HepG2 (cell line): ENCODE data around the gene TXNDC12. TPM values are rescaled to one million over a fixed set of nuclear protein-coding genes. Genes with fewer than 3 reads are reported as not detected.

Experiments used
- BRCA1 ChIP-seq: sonication (generic); formaldehyde crosslinking; IDR thresholded peaks from 2 replicates; pipeline ENCODE4 v1.4.0; 2020; ENCODE audit warnings: missing genetic modification reagents
- FOXA1 ChIP-seq, 2 experiments: fragments of 450-650 bp in 1 of 2; sonication (generic) in 1 of 2; formaldehyde crosslinking in 1 of 2; IDR thresholded peaks; 2 replicates each; pipeline versions ENCODE4 v1.4.0 to v1.6.1; 2016 to 2020; ENCODE audit warnings: missing genetic modification reagents in 1 of 2
- FOXA3 ChIP-seq: IDR thresholded peaks from 2 replicates; pipeline ENCODE4 v1.6.1; 2016; ENCODE audit warnings: missing genetic modification reagents, missing compliant biosample characterization
- GABPA ChIP-seq, 2 experiments: IDR thresholded peaks; 2 replicates each; pipeline ENCODE4 v1.6.1; 2011 to 2016; ENCODE audit warnings: low read depth in 2 of 2, low read length in 1 of 2, missing biosample characterization in 1 of 2, missing genetic modification characterization in 1 of 2
- HOXA7 ChIP-seq: sonication (generic); formaldehyde crosslinking; IDR thresholded peaks from 2 replicates; pipeline ENCODE4 v1.8.1; 2022; ENCODE audit warnings: mild to moderate bottlenecking, missing genetic modification reagents, moderate library complexity
- KDM1A ChIP-seq: IDR thresholded peaks from 2 replicates; pipeline ENCODE4 v1.6.1; 2016; ENCODE audit warnings: missing compliant biosample characterization
- MBD4 ChIP-seq: IDR thresholded peaks from 2 replicates; pipeline ENCODE4 v1.6.1; 2012; ENCODE audit warnings: low read length, inconsistent platforms, borderline replicate concordance
- NR2F2 ChIP-seq: IDR thresholded peaks from 2 replicates; pipeline ENCODE4 v1.6.1; 2012; ENCODE audit warnings: low read depth, inconsistent platforms, borderline replicate concordance
- RCOR2 ChIP-seq: IDR thresholded peaks from 2 replicates; pipeline ENCODE4 v1.6.1; 2016; ENCODE audit warnings: missing biosample characterization, missing genetic modification reagents
- SALL2 ChIP-seq: sonication (generic); formaldehyde crosslinking; IDR thresholded peaks from 2 replicates; pipeline ENCODE4 v1.8.1; 2023; ENCODE audit warnings: mild to moderate bottlenecking, missing genetic modification reagents, inconsistent platforms
- SYNCRIP ChIP-seq: fragments of 200-400 bp; formaldehyde crosslinking; IDR thresholded peaks from 2 replicates; pipeline ENCODE4 v1.6.1; 2018; ENCODE audit warnings: mild to moderate bottlenecking, low read depth, low read length; ENCODE audit not compliant: insufficient read depth
- ZNF552 ChIP-seq: sonication (generic); formaldehyde crosslinking; IDR thresholded peaks from 2 replicates; pipeline ENCODE4 v1.9.0; 2022; ENCODE audit warnings: missing genetic modification reagents, mild to moderate bottlenecking, borderline replicate concordance
- ZNF772 ChIP-seq: sonication (generic); formaldehyde crosslinking; IDR thresholded peaks from 2 replicates; pipeline ENCODE4 v1.5.0; 2020; ENCODE audit warnings: mild to moderate bottlenecking, missing genetic modification reagents
- ZSCAN21 ChIP-seq: sonication (generic); formaldehyde crosslinking; IDR thresholded peaks from 2 replicates; pipeline ENCODE4 v1.8.0; 2022; ENCODE audit warnings: mild to moderate bottlenecking, missing genetic modification reagents, moderate library complexity, borderline replicate concordance
- polyA plus RNA-seq, 8 experiments: library from polyadenylated mRNA; depleted of rRNA in 3 of 8; stranded (reverse) in 7 of 8; unstranded in 1 of 8; fragments of >200 nt; fragmentation: Illumina TruSeq in 4 of 8; extraction: Trizol in 4 of 8; gene quantifications; 2 replicates each; pipeline versions ENCODE4 v1.2.1 to v1.2.3, GENCODE V29; 2011 to 2016; ENCODE audit warnings: low read depth in 4 of 8, missing spikeins in 1 of 8, mixed read lengths in 1 of 8; ENCODE audit not compliant: insufficient read depth in 1 of 8
- total RNA-seq, 5 experiments: library from RNA; depleted of rRNA; stranded (reverse); fragments of >200 nt; fragmentation: Illumina TruSeq; extraction: Trizol; gene quantifications; 2 replicates each; pipeline ENCODE4 v1.2.3, GENCODE V29; 2016; ENCODE audit warnings: low read depth in 1 of 5
- TF ChIP-seq, protein P1 (sequence below): IDR thresholded peaks from 2 replicates; pipeline ENCODE4 v1.6.1; 2018; ENCODE audit warnings: missing genetic modification reagents
- TF ChIP-seq, protein P2 (sequence below): sonication (generic); formaldehyde crosslinking; IDR thresholded peaks from 2 replicates; pipeline ENCODE4 v1.4.0; 2020; ENCODE audit warnings: mild to moderate bottlenecking, missing genetic modification reagents
- TF ChIP-seq, protein P3 (sequence below): sonication (generic); formaldehyde crosslinking; IDR thresholded peaks from 2 replicates; pipeline ENCODE4 v1.4.0; 2020; ENCODE audit warnings: missing genetic modification reagents
- TF ChIP-seq, protein P4 (sequence below): sonication (generic); formaldehyde crosslinking; IDR thresholded peaks from 2 replicates; pipeline ENCODE4 v1.5.1; 2020; ENCODE audit warnings: missing genetic modification reagents, mild to moderate bottlenecking, borderline replicate concordance
- TF ChIP-seq, protein P5 (sequence below): sonication (generic); formaldehyde crosslinking; IDR thresholded peaks from 2 replicates; pipeline ENCODE4 v1.8.1; 2023; ENCODE audit warnings: mild to moderate bottlenecking, missing genetic modification reagents

The TXNDC12 gene
- total and polyA plus RNA-seq, 2 of the 13 experiments (the other 11 are each of a cell fraction or from before 2014, with no cell fraction given): 65.6 to 67.2 TPM

DNA sequence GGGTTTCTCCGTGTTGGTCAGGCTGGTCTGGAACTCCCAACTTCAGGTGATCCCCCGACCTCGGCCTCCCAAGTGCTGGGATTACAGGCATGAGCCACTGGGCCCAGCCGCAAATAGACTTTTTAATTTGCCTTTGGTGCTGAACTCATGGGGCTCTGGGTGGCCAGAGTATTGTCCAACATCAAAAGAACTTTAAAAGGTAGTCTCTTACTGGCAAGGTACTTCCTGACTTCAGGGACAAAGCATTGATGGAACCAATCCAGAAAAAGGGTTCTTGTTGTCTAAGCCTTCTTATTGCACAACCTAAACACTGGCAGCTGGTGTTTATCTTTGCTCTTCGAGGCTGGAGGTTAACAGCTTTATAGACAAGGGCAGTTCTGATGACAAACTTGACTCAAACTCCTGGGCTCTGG is 17.6 kb downstream of the TXNDC12 start (continued):
- TF ChIP-seq, protein P1, sequence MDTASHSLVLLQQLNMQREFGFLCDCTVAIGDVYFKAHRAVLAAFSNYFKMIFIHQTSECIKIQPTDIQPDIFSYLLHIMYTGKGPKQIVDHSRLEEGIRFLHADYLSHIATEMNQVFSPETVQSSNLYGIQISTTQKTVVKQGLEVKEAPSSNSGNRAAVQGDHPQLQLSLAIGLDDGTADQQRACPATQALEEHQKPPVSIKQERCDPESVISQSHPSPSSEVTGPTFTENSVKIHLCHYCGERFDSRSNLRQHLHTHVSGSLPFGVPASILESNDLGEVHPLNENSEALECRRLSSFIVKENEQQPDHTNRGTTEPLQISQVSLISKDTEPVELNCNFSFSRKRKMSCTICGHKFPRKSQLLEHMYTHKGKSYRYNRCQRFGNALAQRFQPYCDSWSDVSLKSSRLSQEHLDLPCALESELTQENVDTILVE (CRISPR knock-in tag): peak; percentile 89
- TF ChIP-seq RCOR2 (CRISPR knock-in tag) (peak; percentile 94), SYNCRIP (no peak), FOXA1 (IDR thresholded peaks at IDR 0.05) (0 out of 2 replicates have a peak, but pooled peaks have one; percentile 31), FOXA1 (CRISPR knock-in tag; IDR thresholded peaks at IDR 0.05) (peak; percentile 98), MBD4 (peak; percentile 55; the same call in 1 of the 2 replicates), BRCA1 (no peak), ZSCAN21 (0 out of 2 replicates have a peak, but pooled peaks have one; percentile 51), KDM1A (CRISPR knock-in tag) (peak; percentile 86), NR2F2 (peak; percentile 91), FOXA3 (CRISPR knock-in tag) (peak; percentile 99), ZNF552 (no peak; the same call in 1 of the 2 replicates), GABPA (IDR thresholded peaks at IDR 0.05; ENCODE audit: low read depth, low read length) (no peak), GABPA (CRISPR knock-in tag; IDR thresholded peaks at IDR 0.05; ENCODE audit: low read depth) (peak; percentile 75), ZNF772 (CRISPR knock-in tag) (peak; percentile 90; the same call in 1 of the 2 replicates), HOXA7 (no peak), SALL2 (CRISPR knock-in tag) (peak; percentile 71)
- TF ChIP-seq, protein P2, sequence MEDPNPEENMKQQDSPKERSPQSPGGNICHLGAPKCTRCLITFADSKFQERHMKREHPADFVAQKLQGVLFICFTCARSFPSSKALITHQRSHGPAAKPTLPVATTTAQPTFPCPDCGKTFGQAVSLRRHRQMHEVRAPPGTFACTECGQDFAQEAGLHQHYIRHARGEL (CRISPR knock-in tag): no peak
- TF ChIP-seq, protein P3, sequence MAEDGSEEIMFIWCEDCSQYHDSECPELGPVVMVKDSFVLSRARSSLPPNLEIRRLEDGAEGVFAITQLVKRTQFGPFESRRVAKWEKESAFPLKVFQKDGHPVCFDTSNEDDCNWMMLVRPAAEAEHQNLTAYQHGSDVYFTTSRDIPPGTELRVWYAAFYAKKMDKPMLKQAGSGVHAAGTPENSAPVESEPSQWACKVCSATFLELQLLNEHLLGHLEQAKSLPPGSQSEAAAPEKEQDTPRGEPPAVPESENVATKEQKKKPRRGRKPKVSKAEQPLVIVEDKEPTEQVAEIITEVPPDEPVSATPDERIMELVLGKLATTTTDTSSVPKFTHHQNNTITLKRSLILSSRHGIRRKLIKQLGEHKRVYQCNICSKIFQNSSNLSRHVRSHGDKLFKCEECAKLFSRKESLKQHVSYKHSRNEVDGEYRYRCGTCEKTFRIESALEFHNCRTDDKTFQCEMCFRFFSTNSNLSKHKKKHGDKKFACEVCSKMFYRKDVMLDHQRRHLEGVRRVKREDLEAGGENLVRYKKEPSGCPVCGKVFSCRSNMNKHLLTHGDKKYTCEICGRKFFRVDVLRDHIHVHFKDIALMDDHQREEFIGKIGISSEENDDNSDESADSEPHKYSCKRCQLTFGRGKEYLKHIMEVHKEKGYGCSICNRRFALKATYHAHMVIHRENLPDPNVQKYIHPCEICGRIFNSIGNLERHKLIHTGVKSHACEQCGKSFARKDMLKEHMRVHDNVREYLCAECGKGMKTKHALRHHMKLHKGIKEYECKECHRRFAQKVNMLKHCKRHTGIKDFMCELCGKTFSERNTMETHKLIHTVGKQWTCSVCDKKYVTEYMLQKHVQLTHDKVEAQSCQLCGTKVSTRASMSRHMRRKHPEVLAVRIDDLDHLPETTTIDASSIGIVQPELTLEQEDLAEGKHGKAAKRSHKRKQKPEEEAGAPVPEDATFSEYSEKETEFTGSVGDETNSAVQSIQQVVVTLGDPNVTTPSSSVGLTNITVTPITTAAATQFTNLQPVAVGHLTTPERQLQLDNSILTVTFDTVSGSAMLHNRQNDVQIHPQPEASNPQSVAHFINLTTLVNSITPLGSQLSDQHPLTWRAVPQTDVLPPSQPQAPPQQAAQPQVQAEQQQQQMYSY: peak; percentile 36; the same call in 1 of the 2 replicates
- TF ChIP-seq, protein P4, sequence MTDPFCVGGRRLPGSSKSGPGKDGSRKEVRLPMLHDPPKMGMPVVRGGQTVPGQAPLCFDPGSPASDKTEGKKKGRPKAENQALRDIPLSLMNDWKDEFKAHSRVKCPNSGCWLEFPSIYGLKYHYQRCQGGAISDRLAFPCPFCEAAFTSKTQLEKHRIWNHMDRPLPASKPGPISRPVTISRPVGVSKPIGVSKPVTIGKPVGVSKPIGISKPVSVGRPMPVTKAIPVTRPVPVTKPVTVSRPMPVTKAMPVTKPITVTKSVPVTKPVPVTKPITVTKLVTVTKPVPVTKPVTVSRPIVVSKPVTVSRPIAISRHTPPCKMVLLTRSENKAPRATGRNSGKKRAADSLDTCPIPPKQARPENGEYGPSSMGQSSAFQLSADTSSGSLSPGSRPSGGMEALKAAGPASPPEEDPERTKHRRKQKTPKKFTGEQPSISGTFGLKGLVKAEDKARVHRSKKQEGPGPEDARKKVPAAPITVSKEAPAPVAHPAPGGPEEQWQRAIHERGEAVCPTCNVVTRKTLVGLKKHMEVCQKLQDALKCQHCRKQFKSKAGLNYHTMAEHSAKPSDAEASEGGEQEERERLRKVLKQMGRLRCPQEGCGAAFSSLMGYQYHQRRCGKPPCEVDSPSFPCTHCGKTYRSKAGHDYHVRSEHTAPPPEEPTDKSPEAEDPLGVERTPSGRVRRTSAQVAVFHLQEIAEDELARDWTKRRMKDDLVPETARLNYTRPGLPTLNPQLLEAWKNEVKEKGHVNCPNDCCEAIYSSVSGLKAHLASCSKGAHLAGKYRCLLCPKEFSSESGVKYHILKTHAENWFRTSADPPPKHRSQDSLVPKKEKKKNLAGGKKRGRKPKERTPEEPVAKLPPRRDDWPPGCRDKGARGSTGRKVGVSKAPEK: no peak
- TF ChIP-seq, protein P5, sequence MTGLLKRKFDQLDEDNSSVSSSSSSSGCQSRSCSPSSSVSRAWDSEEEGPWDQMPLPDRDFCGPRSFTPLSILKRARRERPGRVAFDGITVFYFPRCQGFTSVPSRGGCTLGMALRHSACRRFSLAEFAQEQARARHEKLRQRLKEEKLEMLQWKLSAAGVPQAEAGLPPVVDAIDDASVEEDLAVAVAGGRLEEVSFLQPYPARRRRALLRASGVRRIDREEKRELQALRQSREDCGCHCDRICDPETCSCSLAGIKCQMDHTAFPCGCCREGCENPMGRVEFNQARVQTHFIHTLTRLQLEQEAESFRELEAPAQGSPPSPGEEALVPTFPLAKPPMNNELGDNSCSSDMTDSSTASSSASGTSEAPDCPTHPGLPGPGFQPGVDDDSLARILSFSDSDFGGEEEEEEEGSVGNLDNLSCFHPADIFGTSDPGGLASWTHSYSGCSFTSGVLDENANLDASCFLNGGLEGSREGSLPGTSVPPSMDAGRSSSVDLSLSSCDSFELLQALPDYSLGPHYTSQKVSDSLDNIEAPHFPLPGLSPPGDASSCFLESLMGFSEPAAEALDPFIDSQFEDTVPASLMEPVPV (CRISPR knock-in tag): peak; percentile 52; the same call in 1 of the 2 replicates
